Memory B cell (primary cell): ENCODE data around the gene CCDC63.
"Not testable (repeated sequence)": the region's sequence is repeated elsewhere in the genome, so short reads cannot be mapped to it uniquely, and the experiment has no call there.

Experiments used
- ATAC-seq: fragments of 150-1000 bp; cut with Tn5 transposase; 2 replicates; pipeline ENCODE4 v1.10.0; 2021; ENCODE audit warnings: low read depth, mild to moderate bottlenecking, moderate library complexity
- DNase-seq, 2 donors: peaks; one replicate each; pipeline ENCODE4 v3.0.0; 2022; ENCODE audit warnings: low spot score in 2 of 2
- H3K27ac Mint-ChIP-seq: one replicate; pipeline ENCODE4 v1.8.0; 2022; ENCODE audit warnings: mild to moderate bottlenecking, moderate library complexity, mixed read lengths
- H3K27me3 Mint-ChIP-seq: one replicate; pipeline ENCODE4 v1.8.0; 2022; ENCODE audit warnings: mixed read lengths
- H3K36me3 Mint-ChIP-seq: one replicate; pipeline ENCODE4 v1.8.0; 2022; ENCODE audit warnings: mild to moderate bottlenecking, mixed read lengths
- H3K4me1 Mint-ChIP-seq: one replicate; pipeline ENCODE4 v1.8.0; 2022; ENCODE audit warnings: mixed read lengths
- H3K4me3 Mint-ChIP-seq: one replicate; pipeline ENCODE4 v1.8.0; 2022; ENCODE audit warnings: mild to moderate bottlenecking, moderate library complexity, mixed read lengths
- H3K9me3 Mint-ChIP-seq: one replicate; pipeline ENCODE4 v1.8.0; 2022; ENCODE audit warnings: mixed read lengths

Gene CCDC63

GRCh38 chr12:110853836-110854235 is 7.0 kb downstream of the CCDC63 start:
- H3K4me1 Mint-ChIP-seq: no peaks in the 10 kb centered on the region
- H3K27me3 Mint-ChIP-seq: peaks cover 3% of the 10 kb centered on the region
- DNase-seq: no peak
- ATAC-seq: no peak
- H3K27ac Mint-ChIP-seq: no peak overlapping the region
- H3K9me3 Mint-ChIP-seq: no peaks in the 10 kb centered on the region
- no peak overlapping the region for H3K4me3 Mint-ChIP-seq
- no peaks in the 10 kb centered on the region for H3K36me3 Mint-ChIP-seq

DNA sequence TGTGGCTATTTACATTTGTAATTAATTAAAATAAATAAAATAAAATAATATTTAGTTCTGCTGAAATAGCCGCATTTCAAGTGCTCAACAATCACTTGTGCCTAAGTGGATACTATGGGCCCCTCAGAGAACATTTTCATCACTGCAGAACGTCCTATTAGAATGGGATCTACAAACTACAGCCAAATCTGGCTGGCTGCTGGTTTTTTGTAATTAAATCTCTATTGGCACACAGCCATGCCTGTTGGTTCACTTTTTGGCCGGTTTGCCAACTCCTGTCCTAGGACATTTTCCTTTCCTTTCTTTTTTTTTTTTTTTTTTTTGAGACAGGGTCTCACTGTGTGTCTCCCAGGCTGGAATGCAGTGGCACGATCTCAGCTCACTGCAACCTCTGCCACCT is 9.8 kb downstream of the CCDC63 start:
- no peaks in the 10 kb centered on the region for H3K9me3 Mint-ChIP-seq
- no peak overlapping the region for H3K27ac Mint-ChIP-seq
- no peaks in the 10 kb centered on the region for H3K36me3 Mint-ChIP-seq
- peaks cover 2% of the 10 kb centered on the region for H3K4me1 Mint-ChIP-seq
- no peak overlapping the region for H3K4me3 Mint-ChIP-seq
- ATAC-seq (no peak), DNase-seq (no peak)
- H3K27me3 Mint-ChIP-seq: no peaks in the 10 kb centered on the region

- H3K36me3 Mint-ChIP-seq: no peaks in the 10 kb centered on the region
- ATAC-seq (no peak), DNase-seq (no peak)
- H3K27me3 Mint-ChIP-seq: no peaks in the 10 kb centered on the region
- H3K4me3 Mint-ChIP-seq: no peak overlapping the region
- peaks cover 2% of the 10 kb centered on the region for H3K4me1 Mint-ChIP-seq
- no peaks in the 10 kb centered on the region for H3K9me3 Mint-ChIP-seq
- H3K27ac Mint-ChIP-seq: no peak overlapping the region
Measured at GRCh38 chr12:110857528-110857927, 10.7 kb downstream of the CCDC63 start.

- not testable (repeated sequence) for H3K27me3 Mint-ChIP-seq, H3K36me3 Mint-ChIP-seq, H3K4me1 Mint-ChIP-seq, DNase-seq, H3K4me3 Mint-ChIP-seq, ATAC-seq, H3K27ac Mint-ChIP-seq, H3K9me3 Mint-ChIP-seq
Measured at GRCh38 chr12:110857954-110858353, 11.2 kb downstream of the CCDC63 start.

- ATAC-seq (no peak), DNase-seq (no peak)
- H3K9me3 Mint-ChIP-seq: no peaks in the 10 kb centered on the region
- no peak overlapping the region for H3K4me3 Mint-ChIP-seq
- no peaks in the 10 kb centered on the region for H3K36me3 Mint-ChIP-seq
- no peak overlapping the region for H3K27ac Mint-ChIP-seq
- no peaks in the 10 kb centered on the region for H3K27me3 Mint-ChIP-seq
- H3K4me1 Mint-ChIP-seq: peaks cover 2% of the 10 kb centered on the region
Measured at GRCh38 chr12:110858848-110859247, 12.1 kb downstream of the CCDC63 start.

DNA sequence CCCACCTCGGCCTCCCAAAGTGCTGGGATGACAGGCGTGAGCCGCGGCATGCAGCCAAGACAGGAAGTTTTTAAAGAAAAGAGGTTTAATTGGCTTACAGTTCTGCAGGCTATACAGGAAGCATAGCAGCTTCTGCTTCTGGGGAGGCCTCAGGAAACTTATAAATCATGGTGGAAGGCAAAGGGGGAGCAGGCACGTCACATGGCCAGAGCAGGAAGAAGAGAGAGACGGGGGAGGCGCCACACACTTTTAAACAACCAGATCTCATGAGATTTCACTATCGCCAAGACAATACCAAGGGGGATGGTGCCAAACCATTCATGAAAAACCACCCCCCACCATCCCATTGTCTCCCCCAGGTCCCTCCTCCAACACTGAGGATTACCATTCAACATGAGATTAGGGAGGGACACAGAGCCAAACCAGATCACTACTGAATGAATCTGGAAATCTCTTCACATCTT is 14.1 kb downstream of the CCDC63 start:
- ATAC-seq (no peak), DNase-seq (no peak)
- no peaks in the 10 kb centered on the region for H3K9me3 Mint-ChIP-seq
- H3K27ac Mint-ChIP-seq: no peak overlapping the region
- H3K4me1 Mint-ChIP-seq: peaks cover 2% of the 10 kb centered on the region
- H3K27me3 Mint-ChIP-seq: no peaks in the 10 kb centered on the region
- no peak overlapping the region for H3K4me3 Mint-ChIP-seq
- no peaks in the 10 kb centered on the region for H3K36me3 Mint-ChIP-seq

DNA sequence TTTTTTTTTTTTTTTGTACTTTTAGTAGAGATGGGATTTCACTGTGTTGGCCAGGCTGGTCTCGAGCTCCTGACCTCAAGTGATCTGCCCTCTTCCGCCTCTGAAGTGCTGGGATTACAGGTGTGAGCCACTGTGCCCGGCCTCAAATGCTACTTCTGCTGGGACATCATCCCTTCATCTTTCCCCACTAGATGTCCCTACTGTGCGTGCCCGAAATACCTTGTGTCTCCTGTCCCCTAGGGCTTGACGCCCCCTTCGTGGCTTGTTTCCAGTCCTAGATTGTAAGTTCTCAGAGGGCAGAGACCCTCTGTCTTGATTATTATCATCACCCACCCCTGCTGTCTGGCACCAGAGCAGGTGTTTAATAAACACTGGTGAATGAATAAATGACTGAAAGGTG is 14.9 kb downstream of the CCDC63 start:
- Mint-ChIP-seq H3K27ac (no peak overlapping the region), H3K9me3 (no peaks in the 10 kb centered on the region), H3K36me3 (no peaks in the 10 kb centered on the region), H3K4me3 (no peak overlapping the region), H3K27me3 (no peaks in the 10 kb centered on the region), H3K4me1 (peaks cover 2% of the 10 kb centered on the region)
- no peak for ATAC-seq
- no peak for DNase-seq

- Mint-ChIP-seq H3K36me3 (no peaks in the 10 kb centered on the region), H3K27me3 (no peaks in the 10 kb centered on the region), H3K27ac (no peak overlapping the region), H3K4me3 (no peak overlapping the region), H3K9me3 (no peaks in the 10 kb centered on the region), H3K4me1 (peaks cover 2% of the 10 kb centered on the region)
- DNase-seq (no peak), ATAC-seq (no peak)
Measured at GRCh38 chr12:110862329-110862728, 15.5 kb downstream of the CCDC63 start.

GRCh38 chr12:110863161-110863560 is 16.4 kb downstream of the CCDC63 start:
- Mint-ChIP-seq H3K27me3 (no peaks in the 10 kb centered on the region), H3K27ac (no peak overlapping the region), H3K4me1 (peaks cover 2% of the 10 kb centered on the region), H3K36me3 (no peaks in the 10 kb centered on the region), H3K4me3 (no peak overlapping the region), H3K9me3 (no peaks in the 10 kb centered on the region)
- DNase-seq (no peak), ATAC-seq (no peak)

DNA sequence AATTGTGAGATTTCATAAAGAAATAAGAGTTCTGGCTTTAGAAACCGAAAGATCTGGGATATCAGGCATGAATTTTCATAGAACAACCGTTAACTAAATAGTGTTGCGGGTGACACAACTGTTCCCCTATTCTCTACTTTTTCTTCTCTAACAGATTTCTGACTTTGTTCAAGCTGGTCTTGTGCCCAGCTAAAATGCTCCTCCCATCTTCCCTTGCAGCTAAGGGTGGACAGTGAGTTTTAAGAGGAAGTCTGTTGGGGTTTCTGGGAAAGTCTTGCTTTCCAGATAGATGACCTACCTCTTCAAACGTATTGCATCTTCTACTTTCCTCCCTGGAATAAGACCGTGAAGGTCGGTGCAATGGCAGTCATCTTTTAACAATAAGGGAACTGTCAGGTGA is 18.7 kb downstream of the CCDC63 start:
- H3K27me3 Mint-ChIP-seq: peaks cover 1% of the 10 kb centered on the region
- H3K9me3 Mint-ChIP-seq: no peaks in the 10 kb centered on the region
- H3K4me1 Mint-ChIP-seq: peaks cover 2% of the 10 kb centered on the region
- ATAC-seq (no peak), DNase-seq (no peak)
- no peaks in the 10 kb centered on the region for H3K36me3 Mint-ChIP-seq
- no peak overlapping the region for H3K4me3 Mint-ChIP-seq
- H3K27ac Mint-ChIP-seq: no peak overlapping the region

- Mint-ChIP-seq H3K36me3 (no peaks in the 10 kb centered on the region), H3K27me3 (peaks cover 6% of the 10 kb centered on the region), H3K9me3 (peaks cover 1% of the 10 kb centered on the region), H3K4me3 (no peak overlapping the region), H3K27ac (no peak overlapping the region), H3K4me1 (no peaks in the 10 kb centered on the region)
- ATAC-seq: no peak
- DNase-seq: no peak
Measured at GRCh38 chr12:110869026-110869425, 22.2 kb downstream of the CCDC63 start.

GRCh38 chr12:110869803-110870202 is 23.0 kb downstream of the CCDC63 start:
- no peak for ATAC-seq
- no peak for DNase-seq
- no peak overlapping the region for H3K4me3 Mint-ChIP-seq
- no peak overlapping the region for H3K27ac Mint-ChIP-seq
- no peaks in the 10 kb centered on the region for H3K36me3 Mint-ChIP-seq
- H3K9me3 Mint-ChIP-seq: peaks cover 1% of the 10 kb centered on the region
- peaks cover 9% of the 10 kb centered on the region for H3K27me3 Mint-ChIP-seq
- no peaks in the 10 kb centered on the region for H3K4me1 Mint-ChIP-seq

- Mint-ChIP-seq H3K27ac (no peak overlapping the region), H3K9me3 (peaks cover 1% of the 10 kb centered on the region)
- no peak for ATAC-seq
Measured at GRCh38 chr12:110872100-110872499, 25.3 kb downstream of the CCDC63 start.

GRCh38 chr12:110874351-110874750 is 27.6 kb downstream of the CCDC63 start:
- Mint-ChIP-seq H3K36me3 (no peaks in the 10 kb centered on the region), H3K9me3 (peaks cover 1% of the 10 kb centered on the region), H3K27me3 (peaks cover 14% of the 10 kb centered on the region), H3K4me1 (no peaks in the 10 kb centered on the region), H3K4me3 (no peak overlapping the region), H3K27ac (no peak overlapping the region)
- ATAC-seq (no peak), DNase-seq (no peak)

More at GRCh38 chr12:110872100-110872499, 25.3 kb downstream of the CCDC63 start:
- no peak for DNase-seq
- Mint-ChIP-seq H3K27me3 (peaks cover 9% of the 10 kb centered on the region), H3K4me3 (no peak overlapping the region), H3K4me1 (no peaks in the 10 kb centered on the region), H3K36me3 (no peaks in the 10 kb centered on the region)

GRCh38 chr12:110874781-110875180 is 28.0 kb downstream of the CCDC63 start:
- Mint-ChIP-seq H3K4me1 (no peaks in the 10 kb centered on the region), H3K9me3 (peaks cover 1% of the 10 kb centered on the region), H3K27me3 (peaks cover 14% of the 10 kb centered on the region), H3K4me3 (no peak overlapping the region), H3K27ac (no peak overlapping the region), H3K36me3 (no peaks in the 10 kb centered on the region)
- DNase-seq: no peak
- no peak for ATAC-seq
